A549 (cell line): Measurements from ENCODE around the gene VSTM5. TPM values are rescaled to one million over a fixed set of nuclear protein-coding genes. Genes with fewer than 3 reads are reported as not detected.

Experiments used
- ATAC-seq, 2 experiments: fragments of 200-7000 bp in 1 of 2; fragments of >200 bp in 1 of 2; cut with Nextera tagmentation in 1 of 2; cut with Tn5 transposase in 1 of 2; 3 replicates each; pipeline versions ENCODE4 v1.8.0 to v1.9.1; 2018 to 2020; ENCODE audit warnings: mild to moderate bottlenecking in 1 of 2, moderate library complexity in 1 of 2
- CTCF ChIA-PET: fragments of 300-600 bp; sonication (Branson Sonifier 250); formaldehyde crosslinking; extraction: SDS; loops from one replicate; lab custom pipeline; 2021; ENCODE audit warnings: antibody characterized with exemption, inconsistent platforms; lab: Yijun Ruan, JAX
- POLR2A ChIA-PET: fragments of 350-600 bp; formaldehyde crosslinking; extraction: SDS; loops from one replicate; lab custom pipeline; 2021; ENCODE audit warnings: antibody characterized with exemption, inconsistent platforms; lab: Yijun Ruan, JAX
- DNase-seq, 2 experiments: peaks; one replicate each; pipeline versions ENCODE4 v3.0.0 to v3.0.0-alpha.2; 2011 to 2016; ENCODE audit warnings: low read depth in 1 of 2, low spot score in 1 of 2
- FAIRE-seq: peaks from 2 replicates; lab custom pipeline; 2011; peaks lifted over from hg19 to GRCh38; lab: Jason Lieb, UNC
- H3K27ac ChIP-seq, 2 experiments: fragments of >200 bp; sonication (Bioruptor Twin); formaldehyde crosslinking; 3 replicates each; pipeline ENCODE4 v1.5.1; 2016 to 2017
- H3K4me1 ChIP-seq: fragments of >200 bp; sonication (Bioruptor Twin); formaldehyde crosslinking; 3 replicates; pipeline ENCODE4 v1.6.1; 2016
- H3K4me2 ChIP-seq: fragments of >200 bp; sonication (Bioruptor Twin); formaldehyde crosslinking; 3 replicates; pipeline ENCODE4 v1.6.1; 2016
- H3K4me3 ChIP-seq: fragments of >200 bp; sonication (Bioruptor Twin); formaldehyde crosslinking; 3 replicates; pipeline ENCODE4 v1.5.1; 2016
- H3K9me3 ChIP-seq: fragments of >200 bp; sonication (Bioruptor Twin); formaldehyde crosslinking; 3 replicates; pipeline ENCODE4 v1.6.1; 2016
- CTCF ChIP-seq: fragments of >200 bp; sonication (Bioruptor Twin); formaldehyde crosslinking; IDR thresholded peaks from 3 replicates; pipeline ENCODE4 v1.5.1; 2016
- EHF ChIP-seq: fragments of 250-450 bp; sonication (Bioruptor Pico); IDR thresholded peaks from 2 replicates; pipeline ENCODE4 v1.5.0; 2020; ENCODE audit warnings: mild to moderate bottlenecking
- ELK1 ChIP-seq: fragments of 150-350 bp; IDR thresholded peaks from 2 replicates; pipeline ENCODE4 v1.6.1; 2014; ENCODE audit warnings: low read depth, mild to moderate bottlenecking, low read length
- EP300 ChIP-seq, 2 experiments: fragments of >200 bp; sonication (Bioruptor Twin); formaldehyde crosslinking; IDR thresholded peaks; 2 replicates in 1 of 2; 3 replicates in 1 of 2; pipeline ENCODE4 v1.6.1; 2016 to 2017
- FOSL2 ChIP-seq, 2 experiments: fragments of 450-650 bp in 1 of 2; fragments of >200 bp in 1 of 2; sonication (Bioruptor Twin) in 1 of 2; formaldehyde crosslinking; IDR thresholded peaks; 2 replicates each; pipeline versions ENCODE4 v1.5.0 to v1.6.1; 2016 to 2020; ENCODE audit warnings: mild to moderate bottlenecking in 1 of 2, moderate library complexity in 1 of 2
- GATA3 ChIP-seq: IDR thresholded peaks from 2 replicates; pipeline ENCODE4 v1.6.1; 2012; ENCODE audit warnings: borderline replicate concordance
- HDAC2 ChIP-seq: fragments of 200-600 bp; sonication (generic); IDR thresholded peaks from 2 replicates; pipeline ENCODE4 v1.6.1; 2016
- HOXA7 ChIP-seq: fragments of 250-450 bp; sonication (Bioruptor Pico); IDR thresholded peaks from 2 replicates; pipeline ENCODE4 v1.5.0; 2020; ENCODE audit warnings: mild to moderate bottlenecking, moderate library complexity
- HOXB13 ChIP-seq: fragments of 250-450 bp; sonication (Bioruptor Pico); IDR thresholded peaks from 2 replicates; pipeline ENCODE4 v1.5.0; 2020; ENCODE audit warnings: low read depth, mild to moderate bottlenecking, moderate library complexity
- MAFK ChIP-seq: fragments of 450-650 bp; IDR thresholded peaks from 2 replicates; pipeline ENCODE4 v1.6.1; 2014; ENCODE audit not compliant: partially characterized antibody
- NPAS2 ChIP-seq: fragments of 250-450 bp; sonication (Bioruptor Pico); IDR thresholded peaks from 2 replicates; pipeline ENCODE4 v1.8.0; 2022; ENCODE audit warnings: mild to moderate bottlenecking, moderate library complexity, borderline replicate concordance
- PHF8 ChIP-seq: fragments of 200-600 bp; sonication (generic); IDR thresholded peaks from 2 replicates; pipeline ENCODE4 v1.6.1; 2016; ENCODE audit warnings: low read depth, mild to moderate bottlenecking, antibody characterized with exemption, moderate library complexity, borderline replicate concordance
- POLR2A ChIP-seq: IDR thresholded peaks from 2 replicates; pipeline ENCODE4 v1.6.1; 2012; ENCODE audit warnings: mild to moderate bottlenecking, low read length
- RAD21 ChIP-seq, 2 experiments: fragments of >200 bp in 1 of 2; sonication (Bioruptor Twin) in 1 of 2; formaldehyde crosslinking in 1 of 2; IDR thresholded peaks in 1 of 2; conservative IDR thresholded peaks in 1 of 2; 2 replicates in 1 of 2; 3 replicates in 1 of 2; pipeline ENCODE4 v1.6.1; 2012 to 2018; ENCODE audit warnings: inconsistent platforms in 1 of 2
- RARB ChIP-seq: fragments of 250-450 bp; sonication (Bioruptor Pico); IDR thresholded peaks from 2 replicates; pipeline ENCODE4 v1.8.0; 2021; ENCODE audit warnings: mild to moderate bottlenecking, moderate library complexity
- RCOR1 ChIP-seq: fragments of 150-350 bp; IDR thresholded peaks from 2 replicates; pipeline ENCODE4 v1.6.1; 2014; ENCODE audit warnings: antibody characterized with exemption, low read length, low read depth
- RFX5 ChIP-seq: fragments of 450-650 bp; IDR thresholded peaks from 2 replicates; pipeline ENCODE4 v1.7.1; 2014; ENCODE audit warnings: antibody characterized with exemption, mild to moderate bottlenecking, moderate library complexity
- RNF2 ChIP-seq: fragments of 200-600 bp; sonication (generic); IDR thresholded peaks from 2 replicates; pipeline ENCODE4 v1.6.1; 2016; ENCODE audit warnings: low read depth, mild to moderate bottlenecking, antibody characterized with exemption, moderate library complexity, borderline replicate concordance
- SMC3 ChIP-seq: fragments of >200 bp; sonication (Bioruptor Twin); formaldehyde crosslinking; IDR thresholded peaks from 3 replicates; pipeline ENCODE4 v1.6.1; 2018; ENCODE audit warnings: inconsistent platforms
- ZC3H11A ChIP-seq: fragments of 450-650 bp; IDR thresholded peaks from 2 replicates; pipeline ENCODE4 v1.6.1; 2014; ENCODE audit warnings: antibody characterized with exemption, mild to moderate bottlenecking
- ZNF302 ChIP-seq: fragments of 250-450 bp; sonication (Bioruptor Pico); IDR thresholded peaks from 2 replicates; pipeline ENCODE4 v1.9.0; 2021; ENCODE audit warnings: inconsistent platforms, mild to moderate bottlenecking, moderate library complexity
- ZSCAN20 ChIP-seq: fragments of 250-450 bp; sonication (Bioruptor Pico); IDR thresholded peaks from 2 replicates; pipeline ENCODE4 v1.8.0; 2022; ENCODE audit warnings: mild to moderate bottlenecking, moderate library complexity
- WGBS: methylation state at CpG from one replicate; pipeline ENCODE4 v1.1.6; 2017; ENCODE audit errors: missing lambda C conversion rate; 5-methylcytosine and 5-hydroxymethylcytosine counted together
- polyA plus RNA-seq, 4 experiments: library from polyadenylated mRNA; depleted of rRNA in 3 of 4; stranded (reverse); fragments of >200 nt; fragmentation: RNase III in 1 of 4; extraction: RNeasy Plus Mini Kit Qiagen cat#74134 plus additional on column Dnase treatment in 1 of 4; gene quantifications; 2 replicates in 3 of 4; 3 replicates in 1 of 4; pipeline ENCODE4 v1.2.3, GENCODE V29; 2011 to 2017
- TF ChIP-seq, protein P1 (sequence below): fragments of 450-650 bp; IDR thresholded peaks from 2 replicates; pipeline ENCODE4 v1.6.1; 2014; ENCODE audit warnings: antibody characterized with exemption
- TF ChIP-seq, protein P2 (sequence below): fragments of >200 bp; sonication (Bioruptor Twin); formaldehyde crosslinking; IDR thresholded peaks from 2 replicates; pipeline ENCODE4 v1.6.1; 2016
- TF ChIP-seq, protein P3 (sequence below): fragments of 250-450 bp; sonication (Bioruptor Pico); IDR thresholded peaks from 2 replicates; pipeline ENCODE4 v1.5.0; 2021; ENCODE audit warnings: mild to moderate bottlenecking, moderate library complexity, borderline replicate concordance

VSTM5 gene
- polyA plus RNA-seq, 2 of the 4 experiments (the other 2 are of a cell fraction) = 0.04 TPM; not detected in 1

DNA sequence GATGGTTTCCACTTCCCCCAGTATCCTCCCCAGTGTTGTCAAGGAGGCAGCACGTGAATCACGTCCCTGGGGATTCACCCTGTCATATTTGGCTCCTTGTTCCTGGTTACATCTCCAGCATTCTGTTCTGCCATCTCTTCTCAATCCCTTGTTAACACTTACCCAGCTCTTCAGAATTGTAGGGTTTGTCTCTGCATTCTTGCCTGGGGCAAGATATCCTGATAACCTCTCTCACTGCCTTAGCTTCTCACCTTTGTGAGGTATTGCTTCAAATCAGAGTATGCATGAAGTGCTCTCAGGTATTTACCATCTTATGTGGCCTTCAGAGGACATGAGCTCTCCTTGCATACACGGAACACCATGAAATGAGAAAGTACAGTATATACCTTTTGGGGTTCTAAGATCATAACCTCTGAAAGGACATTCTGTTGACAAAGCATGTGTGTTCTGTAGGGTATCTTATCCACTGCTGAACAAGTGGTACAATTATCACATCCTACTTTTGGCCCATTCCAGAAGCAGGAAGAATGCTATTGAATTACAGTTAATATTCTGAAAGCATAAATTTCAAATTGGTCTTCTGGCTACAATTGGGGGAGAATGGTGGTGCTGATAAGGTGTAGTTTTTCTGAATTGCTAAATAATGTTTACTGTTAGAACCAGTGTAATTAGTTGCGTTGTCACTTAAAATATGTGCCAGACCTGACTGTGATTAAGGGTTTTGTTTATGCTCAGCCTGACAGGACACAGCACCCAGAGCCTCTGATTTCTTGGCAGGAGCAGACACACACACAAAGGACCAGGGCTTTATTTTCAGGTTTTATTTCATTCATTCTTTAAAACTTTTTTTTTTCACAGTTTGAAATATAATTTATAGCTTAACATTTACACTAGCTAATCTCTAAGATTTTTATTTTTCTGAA, 32.7 kb downstream of the VSTM5 start:
- no peak overlapping the region for H3K4me2 ChIP-seq
- ATAC-seq (no peak), FAIRE-seq (no peak), DNase-seq (no peak)
- H3K4me1 ChIP-seq = no peaks in the 10 kb centered on the region
- H3K27ac ChIP-seq = no peak overlapping the region
- H3K9me3 ChIP-seq = no peaks in the 10 kb centered on the region
- TF ChIP-seq POLR2A (no peak), EP300 (IDR thresholded peaks at IDR 0.05) (no peak), CTCF (no peak), HOXB13 (CRISPR knock-in tag) (no peak), EHF (CRISPR knock-in tag) (no peak), ZNF302 (CRISPR knock-in tag) (no peak), HOXA7 (CRISPR knock-in tag) (no peak), RCOR1 (no peak), ZC3H11A (no peak), RAD21 (conservative IDR thresholded peaks at IDR 0.05 in 1 of 2, IDR thresholded peaks at IDR 0.05 in 1 of 2) (no peak)
- ChIA-PET CTCF (interaction anchor here (0.6 to 0.7 kb wide), 2 partner anchors 28 to 926 kb away, joined by 3 to 4 read pairs; no protein-coding TSS in a partner anchor), POLR2A (interaction anchor here (0.8 kb wide), 1 partner anchor 11 kb away, joined by 3 read pairs; no protein-coding TSS in a partner anchor)
- WGBS = 97% methylated on average over 4 of the region's 4 CpGs
- no peak overlapping the region for H3K4me3 ChIP-seq

DNA sequence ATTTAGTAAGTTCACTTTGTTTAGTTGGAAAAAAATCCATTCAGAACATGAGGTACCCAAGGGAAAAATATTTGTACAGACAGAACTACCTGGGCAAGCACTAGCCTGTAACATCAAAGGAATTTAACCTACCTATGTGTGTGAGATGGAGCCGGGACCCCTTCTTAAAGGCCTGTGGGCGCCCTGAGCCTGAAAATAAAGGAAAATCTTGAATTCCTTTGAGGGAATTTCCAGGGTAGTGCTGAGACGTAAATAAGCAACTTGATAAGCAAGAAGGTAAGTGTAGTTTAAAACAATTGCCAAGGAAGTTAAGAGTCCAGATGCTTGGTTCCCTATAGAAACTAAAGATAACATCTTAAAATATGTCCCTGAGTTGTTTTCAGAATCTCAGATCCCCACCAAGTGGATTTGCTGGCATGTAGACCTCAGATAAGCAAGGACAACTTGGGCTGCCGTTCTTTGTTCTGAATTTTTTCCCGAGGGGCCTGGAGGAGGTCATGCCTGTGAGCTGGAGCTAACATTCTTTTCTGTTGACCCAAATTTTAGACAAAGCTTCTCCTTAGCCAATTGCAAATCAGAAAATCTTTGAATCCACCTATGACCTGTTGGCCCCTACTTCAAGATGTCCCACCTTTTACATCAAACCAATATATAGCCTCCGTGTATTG, 35.3 kb downstream of the VSTM5 start:
- no peak for DNase-seq
- CTCF ChIA-PET = interaction anchor here (1.1 kb wide), 1 partner anchor 81 kb away, joined by 3 read pairs; no protein-coding TSS in a partner anchor
- Histone ChIP-seq H3K9me3 (no peaks in the 10 kb centered on the region), H3K27ac (no peak overlapping the region), H3K4me1 (no peaks in the 10 kb centered on the region)
- TF ChIP-seq RARB (CRISPR knock-in tag) (no peak), ELK1 (no peak), SMC3 (no peak), PHF8 (no peak), GATA3 (no peak), HDAC2 (no peak), MAFK (no peak), ZSCAN20 (CRISPR knock-in tag) (no peak), RNF2 (no peak), FOSL2 (IDR thresholded peaks at IDR 0.05) (no peak), FOSL2 (CRISPR knock-in tag; IDR thresholded peaks at IDR 0.05) (no peak), NPAS2 (no peak), RFX5 (no peak)
- TF ChIP-seq, protein P1, sequence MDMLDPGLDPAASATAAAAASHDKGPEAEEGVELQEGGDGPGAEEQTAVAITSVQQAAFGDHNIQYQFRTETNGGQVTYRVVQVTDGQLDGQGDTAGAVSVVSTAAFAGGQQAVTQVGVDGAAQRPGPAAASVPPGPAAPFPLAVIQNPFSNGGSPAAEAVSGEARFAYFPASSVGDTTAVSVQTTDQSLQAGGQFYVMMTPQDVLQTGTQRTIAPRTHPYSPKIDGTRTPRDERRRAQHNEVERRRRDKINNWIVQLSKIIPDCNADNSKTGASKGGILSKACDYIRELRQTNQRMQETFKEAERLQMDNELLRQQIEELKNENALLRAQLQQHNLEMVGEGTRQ = no peak
- TF ChIP-seq, protein P2, sequence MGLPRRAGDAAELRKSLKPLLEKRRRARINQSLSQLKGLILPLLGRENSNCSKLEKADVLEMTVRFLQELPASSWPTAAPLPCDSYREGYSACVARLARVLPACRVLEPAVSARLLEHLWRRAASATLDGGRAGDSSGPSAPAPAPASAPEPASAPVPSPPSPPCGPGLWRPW = no peak
- TF ChIP-seq, protein P3, sequence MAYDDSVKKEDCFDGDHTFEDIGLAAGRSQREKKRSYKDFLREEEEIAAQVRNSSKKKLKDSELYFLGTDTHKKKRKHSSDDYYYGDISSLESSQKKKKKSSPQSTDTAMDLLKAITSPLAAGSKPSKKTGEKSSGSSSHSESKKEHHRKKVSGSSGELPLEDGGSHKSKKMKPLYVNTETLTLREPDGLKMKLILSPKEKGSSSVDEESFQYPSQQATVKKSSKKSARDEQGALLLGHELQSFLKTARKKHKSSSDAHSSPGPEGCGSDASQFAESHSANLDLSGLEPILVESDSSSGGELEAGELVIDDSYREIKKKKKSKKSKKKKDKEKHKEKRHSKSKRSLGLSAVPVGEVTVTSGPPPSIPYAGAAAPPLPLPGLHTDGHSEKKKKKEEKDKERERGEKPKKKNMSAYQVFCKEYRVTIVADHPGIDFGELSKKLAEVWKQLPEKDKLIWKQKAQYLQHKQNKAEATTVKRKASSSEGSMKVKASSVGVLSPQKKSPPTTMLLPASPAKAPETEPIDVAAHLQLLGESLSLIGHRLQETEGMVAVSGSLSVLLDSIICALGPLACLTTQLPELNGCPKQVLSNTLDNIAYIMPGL (CRISPR knock-in tag) = no peak
- TF ChIP-seq, all 56 proteins: peak for 0
- no peak overlapping the region for H3K4me2 ChIP-seq
- ATAC-seq (no peak), FAIRE-seq (no peak)
- WGBS = 94% methylated on average over 6 of the region's 6 CpGs
- POLR2A ChIA-PET = no interaction called here
- H3K4me3 ChIP-seq = no peak overlapping the region
